HepG2 (cell line): ENCODE data around the gene PXMP4. TPM values are rescaled to one million over a fixed set of nuclear protein-coding genes. Genes with fewer than 3 reads are reported as not detected.

Experiments used
- ATF2 ChIP-seq: sonication (generic); formaldehyde crosslinking; IDR thresholded peaks from 2 replicates; pipeline ENCODE4 v1.4.0; 2020; ENCODE audit warnings: missing genetic modification reagents
- ATF3 ChIP-seq: sonication (generic); formaldehyde crosslinking; IDR thresholded peaks from 2 replicates; pipeline ENCODE4 v1.4.0; 2020; ENCODE audit warnings: missing genetic modification reagents
- HIC2 ChIP-seq: sonication (generic); formaldehyde crosslinking; IDR thresholded peaks from 2 replicates; pipeline ENCODE4 v1.9.0; 2022; ENCODE audit warnings: low read depth, missing genetic modification reagents
- PATZ1 ChIP-seq: sonication (generic); formaldehyde crosslinking; IDR thresholded peaks from 2 replicates; pipeline ENCODE4 v1.4.0; 2020; ENCODE audit warnings: missing genetic modification reagents
- PCBP1 ChIP-seq: fragments of 200-400 bp; formaldehyde crosslinking; IDR thresholded peaks from 2 replicates; pipeline ENCODE4 v1.6.1; 2017; ENCODE audit warnings: mild to moderate bottlenecking, low read depth, low read length, borderline replicate concordance
- PRMT3 ChIP-seq: sonication (generic); formaldehyde crosslinking; IDR thresholded peaks from 2 replicates; pipeline ENCODE4 v1.8.1; 2022; ENCODE audit warnings: low read depth, mild to moderate bottlenecking, moderate library complexity, missing genetic modification reagents, borderline replicate concordance
- RAD21 ChIP-seq: fragments of 450-650 bp; formaldehyde crosslinking; IDR thresholded peaks from 2 replicates; pipeline ENCODE4 v1.5.0; 2020; ENCODE audit warnings: mild to moderate bottlenecking
- SKI ChIP-seq: fragments of 450-650 bp; IDR thresholded peaks from one replicate; pipeline ENCODE4 v1.6.1; 2018; ENCODE audit warnings: mild to moderate bottlenecking; ENCODE audit not compliant: partially characterized antibody
- TEAD2 ChIP-seq: sonication (generic); formaldehyde crosslinking; IDR thresholded peaks from 2 replicates; pipeline ENCODE4 v1.9.0; 2021; ENCODE audit warnings: missing genetic modification reagents
- XRCC5 ChIP-seq: fragments of 200-400 bp; formaldehyde crosslinking; optimal IDR thresholded peaks from 2 replicates; pipeline ENCODE3; 2017; ENCODE audit warnings: mild to moderate bottlenecking, low read length
- ZBTB39 ChIP-seq: sonication (generic); formaldehyde crosslinking; IDR thresholded peaks from 2 replicates; pipeline ENCODE4 v1.5.0; 2020; ENCODE audit warnings: missing genetic modification reagents
- ZFP36 ChIP-seq: fragments of 150-350 bp; IDR thresholded peaks from 2 replicates; pipeline ENCODE4 v1.6.1; 2018; ENCODE audit warnings: borderline replicate concordance, low read length, low read depth; ENCODE audit not compliant: partially characterized antibody
- ZNF18 ChIP-seq: sonication (generic); formaldehyde crosslinking; IDR thresholded peaks from 2 replicates; pipeline ENCODE4 v1.8.0; 2022; ENCODE audit warnings: mild to moderate bottlenecking, missing genetic modification reagents; ENCODE audit not compliant: insufficient replicate concordance
- ZNF235 ChIP-seq: sonication (generic); formaldehyde crosslinking; IDR thresholded peaks from 2 replicates; pipeline ENCODE4 v1.8.1; 2023; ENCODE audit warnings: mild to moderate bottlenecking, missing genetic modification reagents, borderline replicate concordance
- ZNF335 ChIP-seq: sonication (generic); formaldehyde crosslinking; IDR thresholded peaks from 2 replicates; pipeline ENCODE4 v1.4.0; 2020; ENCODE audit warnings: missing genetic modification reagents
- ZNF33A ChIP-seq: sonication (generic); formaldehyde crosslinking; IDR thresholded peaks from 2 replicates; pipeline ENCODE4 v1.5.1; 2020; ENCODE audit warnings: missing genetic modification reagents, mild to moderate bottlenecking, moderate library complexity, borderline replicate concordance
- ZNF816 ChIP-seq: sonication (generic); formaldehyde crosslinking; IDR thresholded peaks from 2 replicates; pipeline ENCODE4 v1.8.0; 2022; ENCODE audit warnings: missing genetic modification reagents, mild to moderate bottlenecking, borderline replicate concordance
- ZNF878 ChIP-seq: sonication (generic); formaldehyde crosslinking; IDR thresholded peaks from 2 replicates; pipeline ENCODE4 v1.8.1; 2023; ENCODE audit warnings: mild to moderate bottlenecking, missing genetic modification reagents, moderate library complexity
- ZZZ3 ChIP-seq: sonication (generic); formaldehyde crosslinking; IDR thresholded peaks from 2 replicates; pipeline ENCODE4 v1.4.0; 2020; ENCODE audit warnings: missing genetic modification reagents, mild to moderate bottlenecking, borderline replicate concordance
- polyA plus RNA-seq, 8 experiments: library from polyadenylated mRNA; depleted of rRNA in 3 of 8; stranded (reverse) in 7 of 8; unstranded in 1 of 8; fragments of >200 nt; fragmentation: Illumina TruSeq in 4 of 8; extraction: Trizol in 4 of 8; gene quantifications; 2 replicates each; pipeline versions ENCODE4 v1.2.1 to v1.2.3, GENCODE V29; 2011 to 2016; ENCODE audit warnings: low read depth in 4 of 8, missing spikeins in 1 of 8, mixed read lengths in 1 of 8; ENCODE audit not compliant: insufficient read depth in 1 of 8
- total RNA-seq, 5 experiments: library from RNA; depleted of rRNA; stranded (reverse); fragments of >200 nt; fragmentation: Illumina TruSeq; extraction: Trizol; gene quantifications; 2 replicates each; pipeline ENCODE4 v1.2.3, GENCODE V29; 2016; ENCODE audit warnings: low read depth in 1 of 5

PXMP4 gene
- total and polyA plus RNA-seq, 2 of the 13 experiments (the other 11 are each of a cell fraction or from before 2014, with no cell fraction given) = not detected

- TF ChIP-seq PCBP1 (no peak), PRMT3 (CRISPR knock-in tag) (no peak), HIC2 (CRISPR knock-in tag) (no peak), ZBTB39 (no peak), ZNF878 (CRISPR knock-in tag) (no peak), ZNF235 (0 out of 2 replicates have a peak, but pooled peaks have one; percentile 43), ZNF816 (CRISPR knock-in tag) (no peak), XRCC5 (no peak), SKI (peak; percentile 30), ZNF18 (CRISPR knock-in tag) (peak; percentile 15), ATF2 (CRISPR knock-in tag) (no peak), ZZZ3 (CRISPR knock-in tag) (peak; percentile 17; the same call in 1 of the 2 replicates), RAD21 (peak; percentile 70; the same call in 1 of the 2 replicates), TEAD2 (CRISPR knock-in tag) (no peak), ZFP36 (no peak), ZNF33A (CRISPR knock-in tag) (no peak), PATZ1 (CRISPR knock-in tag) (peak; percentile 77; the same call in 1 of the 2 replicates), ZNF335 (CRISPR knock-in tag) (no peak), ATF3 (CRISPR knock-in tag) (no peak)
These were observed 34.6 kb downstream of the PXMP4 start (continued) for GRCh38 chr20:33685328-33686099.
